HG03045 (cell line): ENCODE measurements around the gene GBE1.
"Not testable (repeated sequence)": the region's sequence is repeated elsewhere in the genome, so short reads cannot be mapped to it uniquely, and the experiment has no call there.

Experiments used
- ATAC-seq: cut with Tn5 transposase; IDR thresholded peaks from one replicate; pipeline ENCODE4 v1.9.1; 2021; ENCODE audit warnings: mild to moderate bottlenecking, moderate library complexity; ENCODE audit not compliant: unreplicated experiment

Gene GBE1

DNA sequence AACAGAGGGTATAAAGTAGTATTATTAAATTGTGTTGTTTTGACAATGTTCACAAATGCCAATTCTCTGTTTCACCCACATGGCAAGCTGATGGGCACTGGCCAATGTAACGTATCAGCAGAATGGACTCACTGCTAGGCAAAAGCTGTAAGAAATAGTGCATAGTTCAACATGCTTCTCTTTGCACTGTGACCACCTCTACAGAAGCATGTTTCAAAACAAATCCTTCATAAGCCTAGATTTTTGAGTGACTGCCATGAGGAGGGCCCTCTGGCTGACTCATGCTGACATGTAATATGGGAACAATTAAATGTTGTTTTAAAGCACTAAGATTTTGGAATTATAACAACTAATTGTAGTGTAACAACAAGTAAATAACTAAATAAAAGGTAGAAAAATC lies 3.2 kb downstream of the GBE1 start:
- ATAC-seq: no peak

DNA sequence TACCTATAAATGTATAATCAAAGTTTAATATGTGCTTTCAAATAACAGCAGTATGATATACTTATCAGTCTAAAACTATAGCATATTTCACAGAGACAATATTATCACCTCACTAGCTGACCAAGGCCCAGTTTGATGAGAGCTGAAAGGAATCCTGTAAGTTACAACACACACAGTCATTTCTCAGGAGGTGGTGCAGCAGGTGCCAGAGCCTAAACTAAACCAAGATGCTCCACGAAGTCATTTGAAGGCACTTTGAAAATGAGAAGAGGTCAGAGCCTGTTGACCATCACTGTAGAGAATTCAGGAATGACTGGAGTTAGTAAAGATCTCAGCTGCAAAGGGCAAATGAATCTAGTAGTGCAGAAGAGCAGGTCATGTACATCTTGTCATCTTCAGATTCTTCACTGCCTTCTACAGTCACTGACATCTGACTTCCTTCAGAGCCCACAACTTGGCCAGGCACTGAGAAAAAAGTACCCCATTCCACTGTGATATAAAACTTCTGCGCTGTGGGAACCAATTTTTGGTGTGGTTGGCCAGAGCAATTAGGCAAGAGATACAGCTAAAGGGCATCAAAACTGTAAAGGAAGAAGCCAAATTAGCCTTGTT lies 7.9 kb downstream of the GBE1 start:
- ATAC-seq: no peak

DNA sequence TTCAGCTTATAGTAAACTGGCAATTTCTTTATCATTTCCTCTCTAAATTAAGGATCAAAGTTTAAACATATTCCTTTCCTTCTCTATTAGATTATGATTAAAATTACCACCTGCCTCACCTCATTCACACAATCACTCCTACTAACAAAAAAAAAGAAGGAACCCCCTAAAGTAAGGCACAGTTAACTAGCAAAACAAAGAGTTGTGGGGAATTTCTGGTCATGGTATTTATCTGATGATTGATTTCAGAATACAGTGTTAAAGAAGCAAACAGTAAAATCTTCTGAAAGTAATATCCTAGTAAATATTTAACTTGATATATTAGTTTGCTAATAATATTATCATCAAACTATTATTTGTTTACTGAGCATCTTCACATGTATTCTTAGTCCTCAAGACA lies 8.8 kb downstream of the GBE1 start:
- ATAC-seq: no peak

DNA sequence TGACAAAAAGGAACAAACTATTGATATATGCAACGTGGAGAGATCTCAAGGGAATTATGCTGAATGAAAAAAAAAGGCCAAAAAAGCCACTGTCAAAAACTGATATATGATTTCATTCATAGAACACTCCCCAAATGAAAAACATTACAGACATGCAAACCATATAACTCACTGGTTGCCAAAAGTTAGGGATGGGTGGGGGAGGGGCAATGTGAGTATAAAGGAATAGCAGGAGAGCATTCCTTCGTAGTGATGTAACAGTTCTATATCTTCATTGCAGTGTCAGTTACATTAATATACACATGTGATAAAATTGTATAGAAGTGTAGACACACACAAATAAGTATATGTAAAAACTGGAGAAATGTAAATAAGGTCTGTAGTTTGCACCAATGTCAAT lies 12.2 kb downstream of the GBE1 start:
- no peak for ATAC-seq

DNA sequence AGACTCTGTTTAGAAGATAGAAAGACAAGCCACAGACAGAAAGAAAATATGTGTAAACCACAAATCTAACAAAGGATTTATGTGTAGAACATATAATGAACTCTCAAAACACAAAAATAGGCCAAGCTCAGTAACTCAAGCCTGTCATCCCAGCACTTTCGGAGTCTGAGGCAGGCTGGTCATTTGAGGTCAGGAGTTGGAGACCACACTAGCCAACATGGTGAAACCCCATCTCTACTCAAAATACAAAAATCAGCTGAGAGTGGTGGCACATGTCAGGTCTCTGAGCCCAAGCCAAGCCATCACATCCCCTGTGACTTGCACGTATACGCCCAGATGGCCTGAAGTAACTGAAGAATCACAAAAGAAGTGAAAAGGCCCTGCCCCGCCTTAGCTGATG lies 14.2 kb downstream of the GBE1 start:
- ATAC-seq: not testable (repeated sequence)

DNA sequence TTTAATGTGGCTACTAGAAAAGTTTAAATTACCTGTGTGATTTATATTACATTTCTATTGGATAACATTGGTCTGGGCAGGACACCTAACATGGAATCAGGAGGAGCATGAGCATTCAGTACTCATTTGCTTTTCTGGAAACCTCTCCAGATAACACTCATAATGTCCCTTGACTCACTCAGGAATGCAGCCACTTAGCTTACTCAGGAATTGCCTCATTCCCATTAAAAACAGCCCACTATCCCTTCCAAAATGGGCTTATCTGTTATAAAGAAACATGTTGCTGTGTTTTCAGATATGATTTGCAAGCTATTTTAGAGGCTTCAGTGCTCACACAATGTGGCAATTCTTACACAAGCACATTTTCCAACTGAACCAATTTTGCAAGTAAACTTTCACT lies 17.1 kb downstream of the GBE1 start:
- ATAC-seq: no peak

DNA sequence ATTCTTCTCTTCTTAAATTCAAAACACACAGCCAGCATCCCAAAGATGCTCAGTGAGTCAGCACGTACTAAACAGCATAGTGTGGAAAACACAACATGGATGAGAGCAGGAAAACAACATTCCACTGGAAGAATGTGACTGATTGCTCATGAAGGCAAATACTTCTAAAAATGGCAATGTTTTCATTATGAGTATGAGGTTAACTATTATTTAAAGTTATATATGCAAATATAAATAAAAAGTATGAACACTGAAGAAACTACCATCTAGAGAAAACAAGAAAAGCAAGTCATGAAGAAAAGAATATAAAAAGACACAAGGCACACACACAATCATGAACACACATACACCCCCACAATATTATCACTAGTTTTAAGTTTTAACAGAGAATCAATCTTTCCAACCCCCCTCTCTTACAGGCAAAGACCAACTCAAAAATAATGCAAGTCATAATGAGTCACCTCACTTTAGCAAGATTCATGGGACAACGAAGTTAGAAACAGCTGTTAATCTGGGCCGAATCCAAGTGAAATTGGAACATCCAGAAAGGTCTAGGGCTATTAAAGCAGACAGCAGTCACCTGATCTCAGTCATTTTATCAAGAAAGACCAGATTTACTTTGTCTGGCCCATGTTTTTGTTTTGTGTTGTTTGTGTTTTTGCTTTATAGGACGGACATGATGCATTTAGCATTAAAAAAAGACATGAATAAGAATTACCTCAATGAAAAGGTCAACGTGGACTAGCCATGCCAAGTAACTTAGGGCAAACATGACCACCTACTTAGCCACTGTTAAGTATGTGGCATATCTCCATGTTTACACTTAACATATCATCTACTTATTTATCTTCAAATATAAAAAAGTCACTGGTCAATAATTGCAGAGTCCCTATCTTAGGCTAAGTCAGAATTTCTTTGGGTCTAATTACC lies 18.1 kb downstream of the GBE1 start:
- no peak for ATAC-seq

DNA sequence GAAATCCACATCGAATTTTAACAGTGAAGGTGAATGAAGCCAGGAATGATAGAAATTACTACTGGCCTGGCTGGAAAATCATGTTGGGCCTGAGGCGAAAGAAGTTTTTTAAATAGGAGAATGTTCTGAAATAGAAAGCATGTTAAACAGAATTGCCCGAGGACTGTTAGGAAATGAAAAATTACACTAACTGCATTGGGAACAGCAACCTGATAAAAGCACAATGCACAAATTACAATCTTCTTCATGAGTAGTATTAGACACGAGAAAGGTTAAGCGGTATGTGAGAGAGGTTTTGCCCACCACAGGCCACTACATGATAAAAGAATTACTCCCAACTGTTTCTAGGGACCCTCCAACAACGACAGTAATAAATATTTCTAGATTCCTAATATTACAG lies 18.9 kb downstream of the GBE1 start:
- no peak for ATAC-seq

DNA sequence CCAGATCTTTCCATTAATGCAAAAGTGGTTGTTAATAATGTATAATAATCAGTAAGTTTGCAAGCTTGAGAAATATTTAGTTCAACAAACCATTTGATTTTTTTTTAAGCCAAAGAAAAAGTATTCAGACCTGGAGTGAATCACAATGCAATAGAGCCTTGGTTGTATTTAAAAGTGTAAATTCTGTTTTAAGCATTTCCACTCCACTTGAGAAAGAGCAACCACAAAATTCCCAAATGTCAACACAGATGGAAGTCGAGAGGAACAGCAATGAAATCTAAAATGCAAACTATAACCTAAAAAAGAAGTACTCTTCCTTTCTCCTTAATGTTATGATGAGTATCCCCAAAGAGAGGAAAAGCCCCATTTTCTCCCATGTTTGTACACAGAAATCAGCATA lies 20.2 kb downstream of the GBE1 start:
- ATAC-seq: no peak

DNA sequence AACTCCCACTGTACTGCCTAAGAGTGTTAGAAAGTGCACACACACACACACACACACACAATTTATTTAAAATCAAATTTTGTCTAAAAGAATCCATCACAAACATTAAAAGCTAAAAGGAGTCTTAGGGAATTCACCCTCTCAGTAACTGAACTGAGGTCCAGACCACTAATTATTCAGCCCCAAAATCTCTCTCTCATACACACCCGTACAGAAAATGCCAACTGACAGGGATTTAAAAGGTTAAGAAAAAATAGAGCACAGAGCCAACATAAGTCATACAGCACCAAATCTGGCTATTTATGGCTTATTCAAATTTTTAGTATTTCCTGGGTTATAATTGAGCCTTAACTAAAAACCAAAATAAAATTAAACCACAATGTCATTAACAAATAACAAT lies 20.7 kb downstream of the GBE1 start:
- no peak for ATAC-seq

DNA sequence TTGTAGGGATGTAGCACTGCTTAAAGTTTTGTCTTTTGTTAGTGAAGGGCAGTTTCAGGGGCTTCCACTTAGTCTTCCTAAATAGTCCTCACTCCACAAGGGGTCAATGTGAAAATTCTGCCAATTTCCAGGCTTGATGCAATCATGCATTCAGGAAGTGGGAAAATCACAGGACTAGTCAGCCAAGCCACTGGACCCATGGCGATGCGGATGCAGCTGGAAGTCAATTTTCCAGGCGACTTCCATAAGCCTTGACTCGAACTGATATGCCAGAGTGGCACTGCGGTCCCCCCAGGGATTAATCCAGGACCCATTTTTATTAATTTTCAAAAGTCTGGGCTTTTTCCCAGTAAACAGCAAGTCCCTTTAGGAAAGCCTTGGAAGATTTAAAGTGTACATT lies 26.1 kb downstream of the GBE1 start:
- ATAC-seq: no peak

DNA sequence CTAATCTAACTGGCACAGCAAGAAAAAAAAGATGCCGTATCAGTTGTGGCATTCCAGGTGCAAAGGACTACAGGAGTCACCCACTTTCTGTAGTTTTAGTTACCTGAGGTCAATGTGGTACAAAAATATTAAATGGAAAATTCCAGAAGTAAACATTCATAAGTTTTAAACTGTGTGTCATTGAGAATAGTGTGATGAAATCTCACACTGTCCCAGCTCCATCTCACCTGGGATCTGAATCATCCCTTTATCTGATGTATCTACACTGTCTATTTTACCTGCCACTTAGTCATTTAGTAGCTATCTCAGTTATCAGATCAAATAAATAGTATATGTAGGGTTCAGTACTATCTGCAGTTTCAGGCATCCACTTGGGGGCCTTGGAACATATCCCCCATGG lies 26.7 kb downstream of the GBE1 start:
- no peak for ATAC-seq

DNA sequence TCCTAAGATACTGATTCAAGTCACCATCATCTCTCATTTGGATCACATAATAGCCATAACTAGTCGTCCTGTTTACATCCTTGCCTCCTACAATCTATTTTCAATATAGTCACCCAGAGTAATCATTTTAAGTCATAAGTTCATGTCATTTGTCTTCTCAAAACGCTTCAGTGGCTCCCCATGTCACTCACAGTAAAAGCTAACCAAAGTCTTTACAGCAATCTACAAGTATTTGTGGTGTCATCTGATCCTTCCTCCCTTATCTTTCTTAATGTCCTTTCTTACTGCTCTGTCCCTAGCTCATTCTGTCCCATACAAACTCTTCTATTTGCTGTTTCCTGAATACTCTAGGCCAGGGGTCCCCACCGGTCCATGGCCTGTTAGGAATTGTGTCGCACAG lies 28.8 kb downstream of the GBE1 start:
- no peak for ATAC-seq

DNA sequence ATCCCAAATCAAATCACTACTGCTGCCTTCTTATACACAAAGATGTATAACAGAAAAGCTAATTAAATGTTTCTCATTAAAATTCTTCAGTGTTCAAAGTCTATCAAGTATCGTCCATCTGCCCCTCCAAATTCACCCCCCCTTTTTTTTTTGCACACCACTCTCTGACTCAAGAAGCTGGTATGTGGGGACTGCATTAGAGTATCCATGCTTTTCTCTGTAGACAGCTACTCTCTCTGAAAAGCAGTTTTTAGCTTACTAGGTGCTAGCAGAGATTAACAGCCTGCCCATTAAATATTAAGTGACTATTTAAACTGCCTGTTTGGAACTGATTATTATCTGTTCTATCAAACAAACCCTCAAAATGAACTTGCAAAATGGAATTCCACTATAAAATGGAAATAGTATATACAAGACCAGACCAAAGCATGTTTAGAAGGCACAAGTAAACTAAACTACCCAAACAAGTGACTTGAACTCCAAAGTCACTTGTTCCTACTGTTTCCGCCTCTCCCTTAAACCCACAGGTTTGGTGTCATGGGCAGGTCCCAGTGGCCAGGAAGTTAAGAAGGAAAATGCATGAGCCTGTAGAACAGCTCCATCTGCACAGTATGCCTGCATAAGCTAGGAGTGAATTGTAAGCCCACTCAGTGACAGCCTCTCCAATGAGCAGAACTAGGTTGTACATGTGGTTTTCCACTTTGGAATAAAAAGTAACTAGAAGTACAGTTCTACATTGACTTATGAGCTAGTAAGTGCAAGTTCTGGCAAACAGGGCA lies 32.5 kb downstream of the GBE1 start:
- ATAC-seq: no peak

DNA sequence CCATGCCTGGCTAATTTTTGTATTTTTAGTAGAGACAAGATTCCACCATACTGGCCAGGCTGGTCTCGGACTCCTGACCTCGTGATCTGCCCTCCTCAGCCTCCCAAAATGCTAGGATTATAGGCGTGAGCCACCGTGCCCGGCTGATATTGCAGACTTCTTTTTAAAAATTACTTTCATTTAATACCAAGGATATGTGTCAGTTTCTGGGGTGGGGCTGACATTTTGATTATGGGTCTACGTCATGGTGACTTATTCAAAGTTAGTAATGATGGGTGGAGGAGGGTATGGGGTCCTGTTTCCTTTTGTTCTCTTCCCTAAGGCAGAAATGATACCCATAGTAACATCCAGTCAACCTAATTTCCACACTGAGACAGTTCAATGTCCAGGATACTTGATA lies 34.7 kb downstream of the GBE1 start:
- ATAC-seq: no peak

DNA sequence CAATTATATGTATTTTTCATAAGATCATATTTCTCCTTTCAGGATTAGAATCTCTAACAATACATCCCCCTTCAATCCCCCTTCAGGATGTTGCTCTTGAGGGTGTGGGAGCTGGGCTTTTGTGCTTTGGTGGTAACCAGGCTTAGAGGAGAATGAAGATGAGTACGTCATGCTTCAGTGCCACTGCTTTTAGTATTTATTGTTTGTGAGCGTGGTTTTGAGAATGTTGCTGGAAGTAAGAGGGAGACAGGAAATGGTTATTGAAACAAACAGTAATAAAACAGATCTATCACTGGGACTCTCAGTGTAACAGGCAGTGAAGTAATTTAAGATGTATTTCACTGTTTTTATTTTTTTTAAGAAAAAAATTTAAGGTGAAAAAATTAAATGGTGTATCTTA lies 35.3 kb downstream of the GBE1 start:
- no peak for ATAC-seq

DNA sequence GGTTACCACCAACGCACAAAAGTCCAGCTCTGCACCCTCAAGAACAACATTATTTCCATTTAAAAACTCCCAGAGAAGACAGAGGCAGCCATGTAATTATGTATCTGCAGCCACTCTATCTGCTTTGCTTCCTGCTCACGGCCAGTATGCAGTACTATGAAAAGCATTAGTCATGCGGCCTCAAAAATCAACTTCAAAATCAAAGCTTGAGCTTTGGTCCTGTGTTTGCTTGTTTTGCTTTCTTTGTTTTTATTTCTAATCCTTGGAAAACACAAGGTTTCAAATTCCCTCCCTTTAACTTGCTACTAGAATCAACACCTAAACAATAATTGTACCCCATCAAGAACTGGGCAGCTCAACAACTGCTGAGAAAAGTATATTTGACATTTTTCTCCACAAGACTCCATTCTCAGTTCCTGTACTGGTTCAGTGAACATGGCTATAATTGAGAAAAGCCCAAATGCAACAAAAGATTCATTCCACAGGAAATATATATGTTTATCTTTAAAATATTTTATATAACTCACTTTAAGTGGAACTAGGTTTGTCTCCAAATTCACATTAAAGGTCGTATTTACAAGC lies 37.6 kb downstream of the GBE1 start:
- no peak for ATAC-seq

DNA sequence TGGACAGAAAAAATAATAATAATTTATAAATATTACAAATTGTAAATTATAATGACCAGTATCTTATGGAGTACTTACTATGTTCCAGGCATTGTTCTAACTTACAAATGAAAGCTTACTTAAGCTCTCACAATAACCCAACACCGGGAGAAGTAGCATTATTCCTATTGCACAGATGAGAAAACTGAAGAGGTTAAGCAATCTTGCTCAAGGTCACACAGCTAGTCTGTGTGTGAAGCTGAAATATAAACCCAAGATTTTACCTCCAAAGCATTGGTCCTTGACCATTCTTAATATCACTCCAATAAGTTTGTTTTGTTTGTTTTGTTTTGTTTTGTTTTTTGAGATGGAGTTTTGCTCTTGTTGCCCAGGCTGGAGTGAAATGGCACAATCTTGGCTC lies 43.1 kb downstream of the GBE1 start:
- ATAC-seq: no peak

DNA sequence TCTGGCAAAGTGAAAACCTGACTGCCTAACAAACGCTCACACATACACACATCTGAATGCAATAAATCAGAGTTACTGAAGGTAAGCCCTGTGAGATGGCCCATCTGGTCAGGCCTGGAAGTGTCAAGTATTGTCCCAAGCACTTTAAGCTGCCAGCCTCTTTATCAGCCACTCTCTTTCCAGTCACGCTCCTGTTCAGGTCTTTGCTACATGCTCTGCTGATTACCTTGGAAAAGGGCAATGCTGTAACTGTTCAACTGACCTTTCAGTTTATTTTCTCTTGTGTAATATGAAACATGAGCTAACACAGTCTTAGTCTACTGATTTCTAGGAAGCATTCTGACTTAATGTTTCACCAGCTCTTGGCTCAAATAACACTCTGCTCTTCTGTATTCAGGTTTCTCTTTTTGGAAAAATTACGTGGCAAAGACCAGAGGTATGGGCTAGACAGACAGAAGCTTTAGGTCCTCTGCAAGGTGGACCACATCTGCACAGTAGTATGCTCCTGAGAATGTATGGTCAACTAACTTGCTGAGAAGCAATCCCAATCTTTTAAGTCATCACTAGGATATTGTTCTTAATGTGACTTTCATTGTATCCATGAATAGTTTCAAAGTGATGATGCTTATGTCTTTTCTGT lies 44.5 kb downstream of the GBE1 start:
- ATAC-seq: no peak

DNA sequence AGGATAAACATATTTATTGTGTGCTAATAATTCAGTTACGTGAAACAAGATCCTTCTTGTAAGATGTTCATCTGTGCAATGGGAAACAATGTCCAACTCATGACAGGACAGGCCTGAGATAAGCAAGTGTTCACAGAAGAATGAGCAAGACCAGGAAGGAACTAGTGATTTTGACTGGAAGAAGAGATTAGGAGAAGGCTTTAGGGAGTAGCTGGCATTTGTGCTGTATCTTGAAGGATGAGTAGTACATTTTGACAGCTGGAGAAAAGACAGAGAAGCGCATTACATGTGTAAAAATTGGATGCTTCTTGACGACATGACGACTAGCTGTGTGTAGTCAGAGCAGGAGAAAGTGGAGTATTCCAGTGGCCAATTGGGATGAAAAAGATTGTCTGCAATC lies 48.4 kb downstream of the GBE1 start:
- ATAC-seq: no peak

DNA sequence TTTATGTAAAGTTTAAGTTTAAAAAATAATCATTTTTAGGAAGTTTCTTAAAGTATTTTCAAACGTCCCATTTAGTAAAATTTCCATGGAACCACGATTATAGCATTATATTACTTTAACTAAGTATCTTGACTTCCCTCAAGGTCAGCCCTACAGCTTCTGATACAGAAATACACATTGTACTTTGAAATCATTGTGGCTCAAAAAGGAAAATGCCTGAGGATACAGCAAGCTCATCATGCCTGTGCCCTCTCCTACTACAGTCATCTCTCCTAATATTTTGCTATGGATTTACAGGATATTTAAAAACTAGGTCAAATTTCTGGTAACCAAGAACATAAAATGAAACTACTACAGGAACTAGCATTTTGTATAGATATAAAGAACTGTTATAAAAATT lies 51.8 kb downstream of the GBE1 start:
- ATAC-seq: no peak
